Skeletal muscle satellite cell (primary cell): ENCODE data around the gene BCDIN3D.

Experiments
- H3K27me3 ChIP-seq: 2 replicates; pipeline ENCODE4 v1.7.0; 2013; ENCODE audit warnings: low read length; ENCODE audit not compliant: control insufficient read depth, insufficient read depth
- H3K36me3 ChIP-seq: 2 replicates; pipeline ENCODE4 v1.7.0; 2013; ENCODE audit warnings: mild to moderate bottlenecking, control low read depth, low read length; ENCODE audit not compliant: insufficient read depth
- H3K4me1 ChIP-seq: 2 replicates; pipeline ENCODE4 v1.7.0; 2013; ENCODE audit warnings: low read length; ENCODE audit not compliant: control insufficient read depth, insufficient read depth
- H3K4me2 ChIP-seq: 2 replicates; pipeline ENCODE4 v1.7.0; 2013; ENCODE audit warnings: mild to moderate bottlenecking, low read length
- H3K4me3 ChIP-seq: 2 replicates; pipeline ENCODE4 v1.7.0; 2013; ENCODE audit warnings: low read length
- H3K9ac ChIP-seq: 2 replicates; pipeline ENCODE4 v1.7.0; 2013; ENCODE audit warnings: mild to moderate bottlenecking, low read depth, low read length, moderate library complexity
- H3K9me3 ChIP-seq: replicated peaks from 2 replicates; pipeline ENCODE4 v1.7.0; 2013; ENCODE audit warnings: mild to moderate bottlenecking, control low read depth, low read length

The BCDIN3D gene

GRCh38 chr12:49846032-49846431, 3.1 kb upstream of the BCDIN3D start:
- no peak overlapping the region for H3K4me3 ChIP-seq
- H3K4me2 ChIP-seq, result no peak overlapping the region
- H3K4me1 ChIP-seq, result peaks cover 12% of the 10 kb centered on the region
- no peak overlapping the region for H3K9ac ChIP-seq
- peaks cover 31% of the 10 kb centered on the region for H3K27me3 ChIP-seq
- no peaks in the 10 kb centered on the region for H3K36me3 ChIP-seq
- H3K9me3 ChIP-seq, result no peaks in the 10 kb centered on the region

GRCh38 chr12:49843876-49844437, 1.1 kb upstream of the BCDIN3D start:
- Histone ChIP-seq H3K27me3 (peaks cover 19% of the 10 kb centered on the region), H3K4me3 (no peak overlapping the region), H3K4me1 (peaks cover 12% of the 10 kb centered on the region), H3K4me2 (no peak overlapping the region), H3K36me3 (no peaks in the 10 kb centered on the region), H3K9ac (no peak overlapping the region), H3K9me3 (no peaks in the 10 kb centered on the region)

DNA sequence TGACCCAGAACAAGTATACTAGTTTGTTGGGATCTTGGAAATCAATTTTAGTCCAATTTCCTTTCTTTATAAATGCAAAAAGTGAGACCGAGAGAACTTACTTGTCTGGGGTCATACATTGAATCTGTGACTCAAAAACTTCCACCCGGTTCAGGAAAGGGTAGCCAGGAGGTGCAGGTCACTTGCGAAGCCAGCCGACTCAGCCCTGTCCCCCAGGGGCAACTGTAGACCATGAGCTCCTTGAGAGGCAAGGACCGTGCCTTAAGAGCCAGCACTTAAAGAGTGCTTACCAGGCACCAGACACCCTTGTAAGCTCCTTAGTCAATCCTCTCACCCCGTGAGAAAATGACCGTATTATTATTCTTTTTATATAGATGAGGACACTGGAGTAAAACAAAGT, 505 bp upstream of the BCDIN3D start:
- H3K9me3 ChIP-seq, result no peaks in the 10 kb centered on the region
- peak overlapping the region; percentile 75 for H3K4me3 ChIP-seq
- H3K9ac ChIP-seq, result peak overlapping the region; percentile 88
- peaks cover 12% of the 10 kb centered on the region for H3K4me1 ChIP-seq
- peak overlapping the region; percentile 81 for H3K4me2 ChIP-seq
- peaks cover 13% of the 10 kb centered on the region for H3K27me3 ChIP-seq
- H3K36me3 ChIP-seq, result no peaks in the 10 kb centered on the region

DNA sequence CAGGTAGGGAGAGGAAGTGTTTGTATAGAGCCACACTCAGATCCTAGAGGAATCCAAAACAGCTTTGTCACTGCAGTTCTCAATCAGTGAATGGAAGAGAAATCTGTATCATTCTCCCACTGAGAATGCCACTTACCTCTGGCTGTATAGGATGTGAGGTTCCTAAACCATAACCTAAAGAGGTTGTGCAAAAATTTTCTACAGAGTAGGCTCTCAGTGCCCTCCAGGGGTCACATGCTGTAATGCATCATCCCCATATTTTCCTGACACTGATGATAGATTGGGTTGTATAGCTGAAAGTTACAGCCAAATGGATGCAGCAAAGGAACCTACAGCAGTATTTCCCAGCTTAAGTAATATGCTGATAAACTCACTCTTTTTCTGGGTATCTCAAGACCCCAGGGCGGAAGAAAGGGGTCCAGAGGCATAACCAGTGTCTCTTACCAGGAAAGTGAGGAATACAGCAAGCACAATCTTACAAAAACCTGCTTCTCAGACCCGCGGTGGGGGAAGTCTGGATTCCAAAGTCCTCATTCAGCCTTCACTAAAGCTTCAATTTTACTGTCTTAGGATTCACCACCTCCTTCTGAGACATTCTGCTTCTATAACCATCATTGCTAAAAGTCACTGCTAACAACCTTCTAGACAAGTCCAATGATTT, 3.8 kb downstream of the BCDIN3D start:
- no peaks in the 10 kb centered on the region for H3K36me3 ChIP-seq
- H3K9ac ChIP-seq, result no peak overlapping the region
- H3K4me1 ChIP-seq, result peaks cover 12% of the 10 kb centered on the region
- H3K4me3 ChIP-seq, result no peak overlapping the region
- H3K4me2 ChIP-seq, result no peak overlapping the region
- no peaks in the 10 kb centered on the region for H3K27me3 ChIP-seq
- H3K9me3 ChIP-seq, result no peaks in the 10 kb centered on the region

DNA sequence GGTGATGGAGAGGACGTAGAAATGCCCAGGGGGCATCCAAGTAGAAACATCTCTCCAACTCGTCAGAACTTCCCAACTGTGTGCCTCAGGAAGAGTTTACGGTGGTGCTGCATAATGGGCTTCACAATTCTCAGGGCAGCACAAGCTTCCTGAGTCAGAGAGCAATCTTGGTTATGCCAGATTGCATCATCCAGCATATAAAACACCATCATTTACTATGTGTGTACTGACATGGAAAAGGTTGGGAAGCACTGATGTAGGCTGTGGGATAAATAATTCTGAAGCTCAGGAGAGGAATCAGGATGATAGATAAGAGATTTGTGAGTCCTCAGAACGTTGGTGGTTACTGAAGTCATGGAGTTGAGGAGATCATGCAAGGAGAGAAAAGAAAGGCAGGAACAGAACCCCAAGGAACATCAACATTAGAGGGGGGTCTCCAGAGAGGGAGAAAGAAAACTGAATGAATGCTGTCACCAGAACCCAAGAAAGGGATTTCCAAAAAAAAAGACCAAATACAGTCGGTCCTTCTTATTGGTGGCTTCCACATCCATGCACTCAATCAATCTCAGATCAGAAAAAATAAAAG, 10.0 kb downstream of the BCDIN3D start:
- Histone ChIP-seq H3K4me3 (no peak overlapping the region), H3K36me3 (no peaks in the 10 kb centered on the region), H3K4me1 (peaks cover 7% of the 10 kb centered on the region), H3K9me3 (no peaks in the 10 kb centered on the region), H3K9ac (no peak overlapping the region), H3K27me3 (no peaks in the 10 kb centered on the region), H3K4me2 (no peak overlapping the region)

- no peaks in the 10 kb centered on the region for H3K27me3 ChIP-seq
- H3K4me1 ChIP-seq, result peaks cover 13% of the 10 kb centered on the region
- H3K4me2 ChIP-seq, result no peak overlapping the region
- H3K36me3 ChIP-seq, result no peaks in the 10 kb centered on the region
- H3K9ac ChIP-seq, result no peak overlapping the region
- no peak overlapping the region for H3K4me3 ChIP-seq
- H3K9me3 ChIP-seq, result no peaks in the 10 kb centered on the region
These were observed 11.2 kb downstream of the BCDIN3D start for GRCh38 chr12:49831717-49832116.

GRCh38 chr12:49828133-49829091, 14.5 kb downstream of the BCDIN3D start, which contains the start of gene NCKAP5L:
TSS of gene NCKAP5L (minus strand) at chr12:49828413. CDS start at chr12:49804044, 24,369 bp downstream.
- Histone ChIP-seq H3K4me2 (peak within 1 kb of the TSS; percentile 96), H3K36me3 (no peaks in the 10 kb centered on the region), H3K4me3 (peak within 1 kb of the TSS; percentile 96), H3K27me3 (no peaks in the 10 kb centered on the region), H3K9me3 (no peaks in the 10 kb centered on the region), H3K4me1 (peaks cover 45% of the 10 kb centered on the region), H3K9ac (peak within 1 kb of the TSS; percentile 88)

DNA sequence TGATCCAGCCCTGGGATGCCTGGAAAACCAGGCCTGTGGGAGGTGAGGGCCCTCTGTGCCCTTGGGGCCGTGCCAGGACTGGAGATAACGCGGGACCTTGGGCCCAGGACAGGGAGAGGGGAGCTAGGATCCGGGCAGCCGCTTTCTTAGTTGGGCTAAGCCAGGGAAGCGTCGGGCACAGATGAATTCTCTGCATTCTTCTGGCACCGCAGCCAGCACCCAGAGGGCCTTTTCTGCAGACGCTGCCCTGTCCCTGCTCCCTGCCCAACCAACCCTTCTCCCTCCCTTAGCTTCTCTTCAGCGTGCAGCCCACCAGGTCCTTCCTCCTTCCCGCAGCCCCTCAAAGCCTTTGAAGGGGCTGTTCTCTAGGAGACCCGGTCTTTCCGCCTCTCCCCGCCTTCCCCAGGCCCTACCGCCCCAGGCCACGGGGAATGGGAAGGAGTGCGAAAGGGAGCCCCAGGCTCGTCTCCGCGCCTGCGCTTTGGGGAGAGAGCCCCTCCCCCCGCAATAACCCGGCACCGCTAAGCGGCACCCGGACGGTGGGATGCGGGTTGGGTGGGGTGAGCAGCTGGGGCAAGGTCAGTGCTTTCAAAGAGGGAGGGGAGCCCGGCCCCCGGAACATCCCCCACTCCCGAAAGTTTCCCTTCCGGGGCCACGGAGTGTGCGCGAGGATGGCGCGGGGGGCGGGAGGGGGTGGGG, 15.4 kb downstream of the BCDIN3D start:
- Histone ChIP-seq H3K4me1 (peaks cover 51% of the 10 kb centered on the region), H3K4me3 (peak overlapping the region; percentile 96), H3K36me3 (no peaks in the 10 kb centered on the region), H3K9me3 (no peaks in the 10 kb centered on the region), H3K9ac (peak overlapping the region; percentile 88), H3K4me2 (peak overlapping the region; percentile 96), H3K27me3 (no peaks in the 10 kb centered on the region)

- peaks cover 4% of the 10 kb centered on the region for H3K36me3 ChIP-seq
- peak overlapping the region; percentile 88 for H3K9ac ChIP-seq
- peak overlapping the region; percentile 96 for H3K4me3 ChIP-seq
- no peaks in the 10 kb centered on the region for H3K27me3 ChIP-seq
- H3K9me3 ChIP-seq, result no peaks in the 10 kb centered on the region
- peak overlapping the region; percentile 96 for H3K4me2 ChIP-seq
- H3K4me1 ChIP-seq, result peaks cover 54% of the 10 kb centered on the region
These were observed 15.9 kb downstream of the BCDIN3D start for GRCh38 chr12:49827051-49827400.

DNA sequence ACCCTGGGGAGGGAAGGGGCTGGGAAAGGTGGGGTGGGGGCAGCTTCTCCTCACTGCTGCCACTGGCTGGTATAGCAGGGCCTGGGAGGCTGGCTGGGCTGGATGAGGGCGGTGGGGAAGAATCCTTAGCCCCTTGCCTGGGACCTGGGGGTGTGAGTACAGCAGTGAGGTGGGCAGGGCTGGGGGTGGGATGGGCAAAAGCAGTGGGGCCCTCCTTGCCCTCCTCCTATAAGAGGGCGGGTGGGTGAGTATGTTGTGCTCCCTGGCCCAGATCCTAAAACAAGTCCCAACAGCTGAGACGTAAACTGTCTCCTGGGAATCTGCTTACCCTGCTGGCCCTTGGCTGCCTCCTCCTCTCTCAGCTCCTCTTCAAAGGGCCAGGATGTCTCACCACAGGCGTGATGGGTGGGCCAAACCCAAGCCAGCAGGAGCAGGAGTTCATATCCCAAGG, 16.9 kb downstream of the BCDIN3D start:
- Histone ChIP-seq H3K4me1 (peaks cover 58% of the 10 kb centered on the region), H3K36me3 (peaks cover 12% of the 10 kb centered on the region), H3K27me3 (no peaks in the 10 kb centered on the region), H3K4me3 (peak overlapping the region; percentile 96), H3K9ac (peak overlapping the region; percentile 88), H3K4me2 (peak overlapping the region; percentile 96), H3K9me3 (no peaks in the 10 kb centered on the region)
